HepG2 (cell line): ENCODE results near the gene FAM3B. TPM values are rescaled to one million over a fixed set of nuclear protein-coding genes. Genes with fewer than 3 reads are reported as not detected.

Experiments used
- AGO2 ChIP-seq: fragments of 200-400 bp; formaldehyde crosslinking; optimal IDR thresholded peaks from 2 replicates; pipeline ENCODE3; 2017; ENCODE audit warnings: mild to moderate bottlenecking, low read depth, low read length, moderate library complexity
- ATF6 ChIP-seq: sonication (generic); formaldehyde crosslinking; conservative IDR thresholded peaks from 2 replicates; pipeline ENCODE4 v1.4.0; 2020; ENCODE audit warnings: missing genetic modification reagents
- CBX2 ChIP-seq, 2 experiments: fragments of 200-600 bp in 1 of 2; sonication (generic); formaldehyde crosslinking in 1 of 2; IDR thresholded peaks; 2 replicates each; pipeline versions ENCODE4 v1.7.0 to v1.8.1; 2018 to 2022; ENCODE audit warnings: low read depth in 2 of 2, low read length in 1 of 2, mild to moderate bottlenecking in 1 of 2, missing genetic modification reagents in 1 of 2
- CTCF ChIP-seq: sonication (generic); formaldehyde crosslinking; IDR thresholded peaks from 2 replicates; pipeline ENCODE4 v1.5.0; 2020; ENCODE audit warnings: mild to moderate bottlenecking, missing genetic modification reagents, moderate library complexity
- FOXP4 ChIP-seq: sonication (generic); formaldehyde crosslinking; IDR thresholded peaks from 2 replicates; pipeline ENCODE4 v1.4.0; 2020; ENCODE audit warnings: missing genetic modification reagents
- IRF1 ChIP-seq: sonication (generic); formaldehyde crosslinking; IDR thresholded peaks from 2 replicates; pipeline ENCODE4 v1.4.0; 2020; ENCODE audit warnings: low read depth, mild to moderate bottlenecking, missing genetic modification reagents
- RXRA ChIP-seq: sonication (generic); formaldehyde crosslinking; IDR thresholded peaks from 2 replicates; pipeline ENCODE4 v1.5.1; 2020; ENCODE audit warnings: missing genetic modification reagents
- SOX13 ChIP-seq, 3 experiments: fragments of 450-650 bp in 1 of 3; sonication (generic) in 1 of 3; formaldehyde crosslinking in 1 of 3; IDR thresholded peaks in 2 of 3; conservative IDR thresholded peaks in 1 of 3; 2 replicates each; pipeline versions ENCODE4 v1.5.0 to v1.6.1; 2016 to 2020; ENCODE audit warnings: antibody characterized with exemption in 1 of 3, mild to moderate bottlenecking in 1 of 3, missing compliant biosample characterization in 1 of 3, missing genetic modification reagents in 1 of 3, moderate library complexity in 1 of 3
- ZFAT ChIP-seq: sonication (generic); formaldehyde crosslinking; conservative IDR thresholded peaks from 2 replicates; pipeline ENCODE4 v1.8.1; 2023; ENCODE audit warnings: missing genetic modification reagents, inconsistent platforms
- ZFY ChIP-seq: sonication (generic); formaldehyde crosslinking; IDR thresholded peaks from 2 replicates; pipeline ENCODE4 v1.4.0; 2020; ENCODE audit warnings: missing genetic modification reagents
- ZNF124 ChIP-seq: sonication (generic); formaldehyde crosslinking; IDR thresholded peaks from 2 replicates; pipeline ENCODE4 v1.4.0; 2020; ENCODE audit warnings: missing genetic modification reagents
- ZNF263 ChIP-seq: sonication (generic); formaldehyde crosslinking; IDR thresholded peaks from 2 replicates; pipeline ENCODE4 v1.4.0; 2020; ENCODE audit warnings: missing genetic modification reagents
- ZNF337 ChIP-seq: sonication (generic); formaldehyde crosslinking; IDR thresholded peaks from 2 replicates; pipeline ENCODE4 v1.5.1; 2020; ENCODE audit warnings: missing genetic modification reagents, low read depth, mild to moderate bottlenecking, borderline replicate concordance
- ZNF350 ChIP-seq: sonication (generic); formaldehyde crosslinking; IDR thresholded peaks from 2 replicates; pipeline ENCODE4 v1.4.0; 2020; ENCODE audit warnings: mild to moderate bottlenecking, low read depth, missing genetic modification reagents, borderline replicate concordance
- ZNF430 ChIP-seq: sonication (generic); formaldehyde crosslinking; IDR thresholded peaks from 2 replicates; pipeline ENCODE4 v1.9.0; 2021; ENCODE audit warnings: mild to moderate bottlenecking, missing genetic modification reagents
- ZNF446 ChIP-seq: sonication (generic); formaldehyde crosslinking; IDR thresholded peaks from 2 replicates; pipeline ENCODE4 v1.5.0; 2020; ENCODE audit warnings: mild to moderate bottlenecking, missing genetic modification reagents
- ZNF468 ChIP-seq: sonication (generic); formaldehyde crosslinking; IDR thresholded peaks from 2 replicates; pipeline ENCODE4 v1.8.0; 2022; ENCODE audit warnings: mild to moderate bottlenecking, moderate library complexity, missing genetic modification reagents
- ZNF616 ChIP-seq: sonication (generic); formaldehyde crosslinking; IDR thresholded peaks from 2 replicates; pipeline ENCODE4 v1.5.0; 2020; ENCODE audit warnings: low read depth, mild to moderate bottlenecking, missing genetic modification reagents
- ZZZ3 ChIP-seq: sonication (generic); formaldehyde crosslinking; IDR thresholded peaks from 2 replicates; pipeline ENCODE4 v1.4.0; 2020; ENCODE audit warnings: missing genetic modification reagents, mild to moderate bottlenecking, borderline replicate concordance
- polyA plus RNA-seq, 8 experiments: library from polyadenylated mRNA; depleted of rRNA in 3 of 8; stranded (reverse) in 7 of 8; unstranded in 1 of 8; fragments of >200 nt; fragmentation: Illumina TruSeq in 4 of 8; extraction: Trizol in 4 of 8; gene quantifications; 2 replicates each; pipeline versions ENCODE4 v1.2.1 to v1.2.3, GENCODE V29; 2011 to 2016; ENCODE audit warnings: low read depth in 4 of 8, missing spikeins in 1 of 8, mixed read lengths in 1 of 8; ENCODE audit not compliant: insufficient read depth in 1 of 8
- total RNA-seq, 5 experiments: library from RNA; depleted of rRNA; stranded (reverse); fragments of >200 nt; fragmentation: Illumina TruSeq; extraction: Trizol; gene quantifications; 2 replicates each; pipeline ENCODE4 v1.2.3, GENCODE V29; 2016; ENCODE audit warnings: low read depth in 1 of 5

Gene FAM3B
- total and polyA plus RNA-seq, 2 of the 13 experiments (the other 11 are each of a cell fraction or from before 2014, with no cell fraction given) = 46.5 to 62.0 TPM

GRCh38 chr21:41321211-41321907, 4.8 kb downstream of the FAM3B start (continued):
- TF ChIP-seq FOXP4 (CRISPR knock-in tag) (no peak), ZFAT (CRISPR knock-in tag) (no peak), ATF6 (CRISPR knock-in tag) (no peak), ZFY (CRISPR knock-in tag) (peak; percentile 44; the same call in 1 of the 2 replicates), SOX13 (IDR thresholded peaks at IDR 0.05) (no peak), SOX13 (CRISPR knock-in tag; conservative IDR thresholded peaks at IDR 0.05 in 1 of 2, IDR thresholded peaks at IDR 0.05 in 1 of 2) (no peak), ZNF263 (CRISPR knock-in tag) (peak; percentile 96), ZZZ3 (CRISPR knock-in tag) (no peak), ZNF124 (CRISPR knock-in tag) (0 out of 2 replicates have a peak, but pooled peaks have one; percentile 8), ZNF446 (no peak), AGO2 (no peak), CBX2 (IDR thresholded peaks at IDR 0.05; ENCODE audit: low read depth, low read length) (no peak), CBX2 (CRISPR knock-in tag; IDR thresholded peaks at IDR 0.05; ENCODE audit: low read depth) (no peak), ZNF430 (CRISPR knock-in tag) (no peak), CTCF (CRISPR knock-in tag) (peak; percentile 63), ZNF350 (CRISPR knock-in tag) (no peak), ZNF616 (CRISPR knock-in tag) (no peak), RXRA (CRISPR knock-in tag) (no peak), ZNF337 (no peak), IRF1 (CRISPR knock-in tag) (no peak), ZNF468 (CRISPR knock-in tag) (no peak)
